ENCODE results near the gene HCLS1.
"Not testable (repeated sequence)": the region's sequence is repeated elsewhere in the genome, so short reads cannot be mapped to it uniquely, and the experiment has no call there.

Gene HCLS1

DNA sequence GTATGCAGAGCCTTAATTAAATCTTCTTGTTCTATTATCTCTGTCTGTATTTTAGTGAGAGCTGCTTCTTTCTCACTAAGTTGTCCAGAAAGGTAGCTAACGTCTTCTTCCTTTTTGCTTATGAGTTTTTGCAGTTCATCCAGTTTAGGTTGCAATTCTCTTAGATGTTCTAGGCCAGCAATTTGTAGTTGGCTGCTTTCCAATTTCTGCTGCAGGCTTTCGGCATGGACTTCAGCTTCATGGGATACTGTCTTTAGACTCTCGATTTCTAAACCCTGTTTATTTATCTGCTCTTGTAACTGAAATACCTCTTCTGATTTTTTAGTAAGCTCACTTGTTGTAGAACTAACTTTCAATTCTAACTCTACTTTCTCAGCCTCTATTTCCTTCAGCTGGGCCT, 35.5 kb upstream of the HCLS1 start:
- TF ChIP-seq, protein P1, sequence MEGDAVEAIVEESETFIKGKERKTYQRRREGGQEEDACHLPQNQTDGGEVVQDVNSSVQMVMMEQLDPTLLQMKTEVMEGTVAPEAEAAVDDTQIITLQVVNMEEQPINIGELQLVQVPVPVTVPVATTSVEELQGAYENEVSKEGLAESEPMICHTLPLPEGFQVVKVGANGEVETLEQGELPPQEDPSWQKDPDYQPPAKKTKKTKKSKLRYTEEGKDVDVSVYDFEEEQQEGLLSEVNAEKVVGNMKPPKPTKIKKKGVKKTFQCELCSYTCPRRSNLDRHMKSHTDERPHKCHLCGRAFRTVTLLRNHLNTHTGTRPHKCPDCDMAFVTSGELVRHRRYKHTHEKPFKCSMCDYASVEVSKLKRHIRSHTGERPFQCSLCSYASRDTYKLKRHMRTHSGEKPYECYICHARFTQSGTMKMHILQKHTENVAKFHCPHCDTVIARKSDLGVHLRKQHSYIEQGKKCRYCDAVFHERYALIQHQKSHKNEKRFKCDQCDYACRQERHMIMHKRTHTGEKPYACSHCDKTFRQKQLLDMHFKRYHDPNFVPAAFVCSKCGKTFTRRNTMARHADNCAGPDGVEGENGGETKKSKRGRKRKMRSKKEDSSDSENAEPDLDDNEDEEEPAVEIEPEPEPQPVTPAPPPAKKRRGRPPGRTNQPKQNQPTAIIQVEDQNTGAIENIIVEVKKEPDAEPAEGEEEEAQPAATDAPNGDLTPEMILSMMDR (IDR thresholded peaks at IDR 0.05; ENCODE audit: low read depth, low read length) = no peak
- no peak overlapping the region for H3K4me3 ChIP-seq (ENCODE audit: low read depth, low read length)

DNA sequence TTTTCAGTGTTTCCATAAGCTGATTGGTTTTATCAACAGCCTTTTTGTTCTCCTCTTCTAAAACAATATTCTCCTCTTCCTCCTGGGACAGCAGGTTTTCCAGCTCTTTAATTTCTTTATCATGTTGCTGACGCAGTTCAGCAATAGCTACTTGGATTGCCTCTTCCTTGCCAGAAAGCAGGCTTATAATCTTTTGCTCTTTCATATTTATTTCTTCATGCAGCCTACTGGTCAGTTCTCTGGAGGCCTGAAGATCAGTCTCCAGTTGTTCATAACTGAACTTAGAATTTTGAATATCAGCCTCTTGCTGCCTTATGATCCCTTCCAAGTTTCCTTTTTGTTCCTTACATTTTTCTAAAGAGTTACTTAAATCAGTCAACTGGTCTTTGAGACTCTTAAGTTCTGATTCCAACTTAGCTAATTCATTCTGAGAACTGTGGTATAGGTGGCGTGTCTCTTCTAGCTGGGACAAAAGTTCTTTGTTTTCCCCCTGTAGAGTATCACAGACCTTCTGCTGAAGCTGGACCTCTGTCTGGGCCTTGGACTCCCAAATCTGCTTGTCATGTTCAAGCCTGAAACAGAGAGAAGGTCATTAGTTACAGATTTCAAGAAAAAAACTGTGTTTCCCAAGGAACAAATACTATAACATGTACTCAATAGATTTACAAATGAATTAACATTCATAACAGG, 31.5 kb upstream of the HCLS1 start:
- TF ChIP-seq, protein P1 (IDR thresholded peaks at IDR 0.05; ENCODE audit: low read depth, low read length) = no peak
- no peak overlapping the region for H3K4me3 ChIP-seq (ENCODE audit: low read depth, low read length)

DNA sequence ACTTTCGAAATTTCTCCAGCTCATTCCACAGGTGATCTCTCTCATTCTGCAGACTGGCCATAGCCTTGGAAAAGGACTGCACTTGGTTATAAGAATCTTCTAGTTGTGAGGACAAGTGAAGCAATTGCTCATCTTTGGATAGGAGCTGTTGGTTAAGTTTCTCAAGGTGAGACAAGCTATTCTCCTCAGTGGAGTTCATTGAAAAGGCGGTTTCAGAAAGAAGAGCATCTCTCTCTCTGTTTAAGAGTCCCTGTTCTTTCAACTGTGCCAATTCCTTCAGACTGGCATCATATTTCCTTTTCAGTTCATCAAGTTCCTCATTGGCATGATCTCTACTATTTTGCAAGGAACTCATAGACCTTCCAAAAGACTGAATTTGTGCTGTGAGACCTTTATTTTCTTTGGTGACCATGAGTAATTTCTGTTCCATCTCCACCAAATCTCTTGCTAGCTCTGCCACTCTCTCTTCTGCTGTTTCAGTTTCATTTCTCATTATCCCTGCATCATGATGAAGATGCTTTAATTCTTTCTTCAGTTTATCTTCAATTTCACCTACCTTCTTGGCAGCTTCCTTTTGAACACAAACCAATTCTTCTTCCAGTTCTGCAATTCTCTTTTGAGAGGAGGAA, 30.2 kb upstream of the HCLS1 start:
- no peak overlapping the region for H3K4me3 ChIP-seq (ENCODE audit: low read depth, low read length)
- TF ChIP-seq, protein P1 (IDR thresholded peaks at IDR 0.05; ENCODE audit: low read depth, low read length) = no peak

DNA sequence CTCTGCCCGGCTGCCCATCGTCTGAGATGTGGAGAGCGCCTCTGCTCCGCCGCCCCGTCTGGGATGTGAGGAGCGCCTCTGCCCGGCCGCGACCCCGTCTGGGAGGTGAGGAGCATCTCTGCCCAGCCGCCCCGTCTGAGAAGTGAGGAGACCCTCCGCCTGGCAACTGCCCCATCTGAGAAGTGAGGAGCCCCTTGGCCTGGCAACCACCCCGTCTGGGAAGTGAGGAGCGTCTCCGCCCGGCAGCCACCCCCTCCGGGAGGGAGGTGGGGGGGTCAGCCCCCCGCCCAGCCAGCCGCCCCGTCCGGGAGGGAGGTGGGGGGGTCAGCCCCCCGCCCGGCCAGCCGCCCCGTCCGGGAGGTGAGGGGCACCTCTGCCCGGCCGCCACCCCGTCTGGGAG, 28.0 kb upstream of the HCLS1 start:
- not testable (repeated sequence) for H3K4me3 ChIP-seq (ENCODE audit: low read depth, low read length)

DNA sequence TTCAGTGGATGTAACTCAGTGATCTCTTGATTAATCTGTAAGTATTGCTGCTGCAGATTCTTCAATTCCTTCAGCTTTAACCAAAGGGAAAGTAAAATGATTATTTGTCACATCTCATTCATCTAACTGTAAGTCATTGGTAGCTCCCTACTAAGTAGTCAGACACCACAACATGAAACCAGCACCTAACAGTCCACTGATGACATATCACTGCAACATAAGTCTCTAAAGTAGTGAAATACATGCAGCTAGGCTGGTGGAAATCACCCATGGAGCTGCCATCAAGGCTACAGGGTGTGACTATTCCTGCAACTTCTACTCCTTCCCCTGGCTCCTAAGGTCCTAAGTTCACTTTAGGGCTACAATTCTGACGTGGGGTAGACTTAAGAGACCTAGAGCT, 21.1 kb upstream of the HCLS1 start:
- H3K4me3 ChIP-seq (ENCODE audit: low read depth, low read length) = no peak overlapping the region
- TF ChIP-seq, protein P1 (IDR thresholded peaks at IDR 0.05; ENCODE audit: low read depth, low read length) = no peak

DNA sequence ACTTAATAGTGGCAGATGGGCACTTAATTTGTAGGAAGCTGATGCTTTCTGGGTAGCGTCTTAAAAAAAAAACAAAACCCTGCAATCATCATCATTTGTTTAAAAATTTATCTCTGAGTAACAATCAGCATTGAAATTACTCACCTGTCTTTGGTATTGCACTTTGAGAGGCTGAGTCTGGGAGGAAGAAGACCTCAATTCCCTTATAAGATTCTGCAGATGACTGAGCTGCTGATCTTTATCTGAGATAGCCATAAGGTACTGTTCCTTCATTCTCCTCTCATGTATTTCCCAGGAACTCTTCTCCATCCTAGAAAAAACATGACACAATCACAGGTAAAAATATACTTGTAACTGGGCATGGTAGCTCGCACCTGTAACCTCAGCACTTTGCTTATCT, 16.4 kb upstream of the HCLS1 start:
- TF ChIP-seq, protein P1 (IDR thresholded peaks at IDR 0.05; ENCODE audit: low read depth, low read length) = no peak

DNA sequence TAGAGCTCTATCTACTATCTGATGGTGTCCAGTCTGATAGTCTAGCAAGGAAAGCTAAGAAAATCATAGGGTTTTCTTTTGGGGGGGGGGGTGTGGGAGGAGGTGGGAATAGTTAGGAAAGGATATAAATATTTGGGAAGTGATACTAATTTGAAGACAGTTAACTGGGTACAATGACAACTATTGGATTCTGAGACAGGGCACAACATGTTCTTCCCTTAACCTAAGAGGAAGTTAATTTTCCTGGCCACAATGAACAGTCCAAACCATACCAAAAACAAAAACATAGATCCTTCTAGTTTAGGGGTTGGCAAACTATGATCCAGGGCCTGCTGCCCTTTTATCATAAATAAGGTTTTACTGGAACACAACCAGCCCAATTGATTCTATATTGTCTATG, 10.0 kb upstream of the HCLS1 start:
- TF ChIP-seq, protein P1 (IDR thresholded peaks at IDR 0.05; ENCODE audit: low read depth, low read length) = no peak
- no peak overlapping the region for H3K4me3 ChIP-seq (ENCODE audit: low read depth, low read length)

More for the DNA sequence above, 16.4 kb upstream of the HCLS1 start:
- H3K4me3 ChIP-seq (ENCODE audit: low read depth, low read length) = no peak overlapping the region
